ENCODE results near the gene BABAM1. TPM values are rescaled to one million over a fixed set of nuclear protein-coding genes. Genes with fewer than 3 reads are reported as not detected.

BABAM1 gene
- total RNA-seq, 4 donors from 2014 or later = 86.3 to 120 (median 99.4) TPM

DNA sequence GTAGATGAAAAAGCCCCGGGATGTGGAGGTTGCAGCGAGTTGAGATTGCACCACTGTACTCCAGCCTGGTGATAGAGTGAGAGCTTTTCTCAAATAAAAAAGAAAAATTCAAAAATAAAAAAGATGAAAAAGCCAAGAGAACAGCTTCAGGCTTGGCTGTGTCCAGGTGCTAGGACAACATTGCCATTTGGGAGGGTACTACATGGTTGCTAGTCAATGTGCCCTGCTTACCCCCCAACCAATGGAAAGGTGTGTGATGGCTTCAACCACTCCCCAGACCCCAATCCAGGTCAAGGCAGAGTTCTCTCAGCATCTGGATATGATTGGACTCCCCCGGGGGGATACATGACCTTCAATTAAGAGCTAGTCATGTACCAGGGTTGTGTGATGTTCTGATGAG is 12.2 kb downstream of the BABAM1 start:
- DNase-seq = no peak
- Histone ChIP-seq H3K27ac (no peak overlapping the region), H3K4me3 (no peak overlapping the region), H3K4me1 (peaks cover 4 to 11% of the 10 kb centered on the region in 2 donors), H3K27me3 (peaks cover 16% of the 10 kb centered on the region in 3 donors), H3K36me3 (peaks cover 0 to 38% of the 10 kb centered on the region in 2 donors), H3K9me3 (no peaks in the 10 kb centered on the region)
- no peak for ATAC-seq
- in situ Hi-C loops (cut with MboI; ENCODE audit: low sequenced_read_pairs in 4 of 4) (loop anchor here in 3 of 4 donors (5.0 to 25.0 kb wide), 2 partner anchors 212 to 517 kb away; no protein-coding TSS in a partner anchor), intact Hi-C loops (cut with DNase I; ENCODE audit: low total_unique reads) (loop anchor here (10.0 kb wide), 1 partner anchor 475 kb away; no protein-coding TSS in a partner anchor)
- TF ChIP-seq, protein P1, sequence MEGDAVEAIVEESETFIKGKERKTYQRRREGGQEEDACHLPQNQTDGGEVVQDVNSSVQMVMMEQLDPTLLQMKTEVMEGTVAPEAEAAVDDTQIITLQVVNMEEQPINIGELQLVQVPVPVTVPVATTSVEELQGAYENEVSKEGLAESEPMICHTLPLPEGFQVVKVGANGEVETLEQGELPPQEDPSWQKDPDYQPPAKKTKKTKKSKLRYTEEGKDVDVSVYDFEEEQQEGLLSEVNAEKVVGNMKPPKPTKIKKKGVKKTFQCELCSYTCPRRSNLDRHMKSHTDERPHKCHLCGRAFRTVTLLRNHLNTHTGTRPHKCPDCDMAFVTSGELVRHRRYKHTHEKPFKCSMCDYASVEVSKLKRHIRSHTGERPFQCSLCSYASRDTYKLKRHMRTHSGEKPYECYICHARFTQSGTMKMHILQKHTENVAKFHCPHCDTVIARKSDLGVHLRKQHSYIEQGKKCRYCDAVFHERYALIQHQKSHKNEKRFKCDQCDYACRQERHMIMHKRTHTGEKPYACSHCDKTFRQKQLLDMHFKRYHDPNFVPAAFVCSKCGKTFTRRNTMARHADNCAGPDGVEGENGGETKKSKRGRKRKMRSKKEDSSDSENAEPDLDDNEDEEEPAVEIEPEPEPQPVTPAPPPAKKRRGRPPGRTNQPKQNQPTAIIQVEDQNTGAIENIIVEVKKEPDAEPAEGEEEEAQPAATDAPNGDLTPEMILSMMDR (IDR thresholded peaks at IDR 0.05 in 4 of 5, conservative IDR thresholded peaks at IDR 0.05 in 1 of 5) = no peak
- TF ChIP-seq POLR2A (IDR thresholded peaks at IDR 0.05) = no peak

DNA sequence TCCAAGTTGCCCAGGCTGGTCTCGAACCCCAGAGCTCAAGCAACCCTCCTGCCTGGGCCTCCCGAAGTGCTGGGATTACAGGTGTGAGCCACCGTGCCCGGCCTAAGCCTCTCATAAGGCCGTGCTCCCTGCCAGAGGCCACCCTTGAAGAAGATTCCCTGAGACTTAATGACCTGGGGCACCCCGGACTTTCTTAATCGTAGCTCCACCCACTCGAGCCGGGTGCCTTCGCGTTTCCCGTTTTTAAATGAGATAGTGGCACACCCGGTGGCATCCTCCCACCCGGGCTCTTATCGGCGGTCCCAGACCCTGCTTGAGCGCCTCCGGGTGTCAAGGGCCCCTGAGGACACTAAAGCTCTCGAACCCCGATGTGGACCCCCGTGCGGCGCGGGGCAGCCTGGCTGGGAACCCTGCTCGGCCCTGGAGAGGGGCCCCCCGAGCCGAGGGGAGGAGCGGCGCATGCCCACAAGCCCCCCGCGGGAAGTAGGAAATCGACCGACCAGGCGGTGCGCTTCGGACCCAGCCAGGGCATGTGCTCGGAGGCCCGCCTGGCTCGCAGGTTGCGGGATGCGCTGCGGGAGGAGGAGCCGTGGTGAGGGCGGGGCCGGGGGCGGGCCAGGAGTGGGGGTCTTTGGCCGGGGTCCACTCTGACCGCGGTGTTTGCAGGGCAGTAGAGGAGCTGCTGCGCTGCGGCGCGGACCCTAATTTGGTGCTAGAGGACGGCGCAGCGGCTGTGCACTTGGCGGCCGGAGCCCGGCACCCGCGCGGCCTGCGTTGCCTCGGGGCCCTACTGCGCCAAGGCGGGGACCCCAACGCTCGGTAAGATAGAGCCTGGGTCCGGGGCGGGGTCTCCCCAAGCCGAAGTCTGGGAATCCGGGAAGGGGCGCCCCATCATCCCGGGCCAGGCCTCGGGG is 14.4 kb downstream of the BABAM1 start, which contains the start of gene ANKLE1:
Gene ANKLE1, plus strand, starts transcription at position 511 of the 914 bp plus-strand sequence. Its CDS starts 20 bp downstream, at position 531.
- TF ChIP-seq, protein P1 (IDR thresholded peaks at IDR 0.05 in 4 of 5, conservative IDR thresholded peaks at IDR 0.05 in 1 of 5) = no peak
- TF ChIP-seq POLR2A (IDR thresholded peaks at IDR 0.05) = no peak
- Histone ChIP-seq H3K36me3 (peaks cover 0 to 16% of the 10 kb centered on the region in 2 donors), H3K9me3 (no peaks in the 10 kb centered on the region), H3K4me1 (peaks cover 4 to 11% of the 10 kb centered on the region in 2 donors), H3K27me3 (peaks cover 16% of the 10 kb centered on the region in 3 donors), H3K27ac (no peak within 1 kb of the TSS), H3K4me3 (peak within 1 kb of the TSS; percentile 22 to 52 (median 44))
- in situ Hi-C loops (cut with MboI; ENCODE audit: low sequenced_read_pairs in 4 of 4) (loop anchor here in 3 of 4 donors (5.0 to 25.0 kb wide), 3 partner anchors 77 to 519 kb away; no protein-coding TSS in a partner anchor), intact Hi-C loops (cut with DNase I; ENCODE audit: low total_unique reads) (loop anchor here (1.0 kb wide), 3 partner anchors 20 to 214 kb away; no protein-coding TSS in a partner anchor)
- ATAC-seq (no peak), DNase-seq (no peak)

DNA sequence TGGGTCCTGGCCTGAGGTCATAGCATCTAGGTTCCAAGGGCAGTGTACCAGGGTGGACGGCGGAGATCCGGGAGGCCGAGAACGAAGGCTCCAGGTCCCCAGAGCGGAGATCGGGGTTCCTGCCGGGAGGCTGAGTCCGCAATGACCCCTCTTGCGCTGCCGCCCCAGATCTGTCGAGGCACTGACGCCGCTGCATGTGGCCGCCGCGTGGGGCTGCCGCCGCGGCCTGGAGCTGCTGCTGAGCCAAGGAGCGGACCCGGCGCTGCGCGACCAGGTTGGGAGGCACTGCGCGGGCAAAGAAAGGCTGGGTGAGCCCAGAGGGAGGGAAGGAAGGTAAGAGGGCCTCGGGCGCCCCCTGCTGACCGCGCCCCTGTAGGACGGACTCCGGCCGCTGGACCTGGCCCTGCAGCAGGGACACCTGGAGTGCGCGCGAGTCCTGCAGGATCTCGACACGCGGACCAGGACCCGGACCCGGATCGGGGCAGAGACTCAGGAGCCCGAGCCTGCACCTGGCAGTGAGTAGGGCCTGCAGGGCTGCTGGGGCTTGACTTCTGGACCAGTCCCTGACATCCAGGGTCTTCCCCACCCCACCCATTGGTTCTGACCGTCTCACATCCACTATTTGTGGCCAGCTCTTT is 15.4 kb downstream of the BABAM1 start:
- H3K27me3 ChIP-seq = peaks cover 16% of the 10 kb centered on the region in 3 donors
- H3K4me3 ChIP-seq = peak overlapping the region; percentile 22 to 52 (median 44)
- H3K9me3 ChIP-seq = no peaks in the 10 kb centered on the region
- TF ChIP-seq POLR2A (IDR thresholded peaks at IDR 0.05) = no peak
- TF ChIP-seq, protein P1 (IDR thresholded peaks at IDR 0.05 in 4 of 5, conservative IDR thresholded peaks at IDR 0.05 in 1 of 5) = peak; percentile 79 to 96 (median 94)
- H3K4me1 ChIP-seq = peaks cover 4 to 11% of the 10 kb centered on the region in 2 donors
- in situ Hi-C loops (cut with MboI; ENCODE audit: low sequenced_read_pairs in 4 of 4) = loop anchor here in 3 of 4 donors (5.0 to 25.0 kb wide), 3 partner anchors 78 to 520 kb away; no protein-coding TSS in a partner anchor
- DNase-seq = peak; percentile 61 to 74
- peak; percentile 85 to 89 for ATAC-seq
- H3K27ac ChIP-seq = no peak overlapping the region
- H3K36me3 ChIP-seq = peaks cover 0 to 13% of the 10 kb centered on the region in 2 donors
- intact Hi-C loops (cut with DNase I; ENCODE audit: low total_unique reads) = loop anchor here (1.0 kb wide), 3 partner anchors 21 to 215 kb away; no protein-coding TSS in a partner anchor

DNA sequence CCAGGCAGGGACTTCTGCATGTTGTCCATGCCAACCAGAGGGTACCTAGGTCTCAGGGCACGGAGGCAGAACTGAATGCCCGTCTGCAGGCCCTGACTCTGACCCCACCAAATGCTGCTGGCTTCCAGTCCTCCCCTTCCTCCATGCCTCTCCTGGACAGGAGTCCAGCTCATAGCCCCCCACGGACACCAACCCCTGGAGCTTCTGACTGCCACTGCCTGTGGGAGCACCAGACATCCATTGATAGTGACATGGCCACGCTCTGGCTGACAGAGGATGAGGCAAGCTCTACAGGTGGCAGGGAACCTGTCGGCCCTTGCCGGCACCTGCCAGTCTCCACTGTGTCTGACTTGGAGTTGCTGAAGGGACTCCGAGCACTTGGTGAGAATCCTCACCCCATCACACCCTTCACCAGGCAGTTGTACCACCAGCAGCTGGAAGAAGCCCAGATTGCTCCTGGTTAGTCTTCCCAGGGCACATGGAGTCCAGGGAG is 16.3 kb downstream of the BABAM1 start:
- no peaks in the 10 kb centered on the region for H3K9me3 ChIP-seq
- intact Hi-C loops (cut with DNase I; ENCODE audit: low total_unique reads) = no loop called here
- no peak for DNase-seq
- TF ChIP-seq POLR2A (IDR thresholded peaks at IDR 0.05) = no peak
- TF ChIP-seq, protein P1 (IDR thresholded peaks at IDR 0.05 in 4 of 5, conservative IDR thresholded peaks at IDR 0.05 in 1 of 5) = no peak
- peaks cover 16% of the 10 kb centered on the region in 3 donors for H3K27me3 ChIP-seq
- H3K36me3 ChIP-seq = peaks cover 0 to 6% of the 10 kb centered on the region in 2 donors
- no peak for ATAC-seq
- in situ Hi-C loops (cut with MboI; ENCODE audit: low sequenced_read_pairs in 4 of 4) = loop anchor here in 3 of 4 donors (5.0 to 25.0 kb wide), 3 partner anchors 79 to 521 kb away; no protein-coding TSS in a partner anchor
- H3K4me3 ChIP-seq = no peak overlapping the region
- no peak overlapping the region for H3K27ac ChIP-seq
- peaks cover 4 to 11% of the 10 kb centered on the region in 2 donors for H3K4me1 ChIP-seq

Measured in gastrocnemius medialis (tissue), 4 donors.